HG03108 (cell line): ENCODE measurements around the gene ZNF610.
A peak's percentile ranks its signal among the peaks of the same experiment; 100 is the strongest.
"Not testable (repeated sequence)": the region's sequence is repeated elsewhere in the genome, so short reads cannot be mapped to it uniquely, and the experiment has no call there.

Experiments used
- ATAC-seq: cut with Tn5 transposase; IDR thresholded peaks from one replicate; pipeline ENCODE4 v1.9.1; 2021; ENCODE audit warnings: moderate library complexity; ENCODE audit not compliant: unreplicated experiment

The ZNF610 gene

DNA sequence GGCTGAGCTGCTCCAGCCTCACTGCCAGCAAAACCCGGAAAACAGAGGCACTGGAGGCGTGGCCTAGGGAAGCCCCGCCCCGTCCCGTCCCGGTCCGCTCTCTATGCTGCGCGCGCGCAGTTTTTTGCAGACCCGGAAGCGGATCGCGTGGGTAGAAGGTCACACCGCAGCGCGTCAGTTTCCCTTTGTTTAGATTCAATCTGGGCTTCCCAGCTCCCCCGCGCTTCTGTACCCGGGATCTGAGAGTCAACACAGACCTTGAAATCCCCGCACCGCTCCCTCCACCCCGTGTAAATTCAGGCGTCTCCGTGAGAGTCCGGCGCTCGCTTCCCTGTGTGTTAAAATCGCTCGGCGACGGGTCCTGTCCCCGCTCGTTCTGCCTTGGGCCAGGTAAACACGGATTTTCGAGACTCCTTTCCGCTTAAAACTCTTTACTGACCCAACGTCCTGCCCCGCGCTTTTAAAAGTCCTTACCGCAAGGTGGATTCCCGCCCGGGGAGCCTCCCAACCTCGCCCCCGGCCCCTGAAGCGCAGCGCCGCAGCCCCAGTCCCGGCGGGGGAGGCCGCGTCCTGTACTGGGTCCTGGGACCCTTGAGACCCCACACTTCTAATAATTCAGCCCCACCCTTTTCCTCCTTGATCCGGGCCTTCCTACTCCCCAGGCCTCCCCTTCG, at the start of gene ZNF610:
Gene ZNF610 (plus strand): TSS at position 127 of the 674 bp plus-strand sequence. CDS start 12,930 bp downstream, outside the sequence.
- peak; percentile 85 for ATAC-seq

DNA sequence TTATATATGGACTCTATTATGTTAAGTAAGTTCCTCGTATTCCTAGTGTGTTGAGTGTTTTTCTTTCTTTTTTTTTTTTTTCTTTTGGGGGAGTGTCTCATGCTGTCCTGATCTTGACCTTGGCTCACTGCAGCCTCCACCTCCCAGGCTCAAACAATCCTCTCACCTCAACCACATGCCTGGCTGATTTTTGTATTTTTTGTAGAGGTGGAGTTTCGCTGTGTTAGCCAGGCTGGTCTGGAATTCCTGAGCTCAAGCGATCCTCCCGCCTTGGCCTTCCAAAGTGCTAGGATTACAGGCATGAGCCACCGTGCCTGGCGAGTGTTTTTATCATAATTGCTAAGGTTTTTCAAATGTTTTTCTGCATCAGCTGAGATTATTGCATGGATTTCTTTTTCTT, 49.8 kb upstream of the ZNF610 start:
- ATAC-seq: no peak

DNA sequence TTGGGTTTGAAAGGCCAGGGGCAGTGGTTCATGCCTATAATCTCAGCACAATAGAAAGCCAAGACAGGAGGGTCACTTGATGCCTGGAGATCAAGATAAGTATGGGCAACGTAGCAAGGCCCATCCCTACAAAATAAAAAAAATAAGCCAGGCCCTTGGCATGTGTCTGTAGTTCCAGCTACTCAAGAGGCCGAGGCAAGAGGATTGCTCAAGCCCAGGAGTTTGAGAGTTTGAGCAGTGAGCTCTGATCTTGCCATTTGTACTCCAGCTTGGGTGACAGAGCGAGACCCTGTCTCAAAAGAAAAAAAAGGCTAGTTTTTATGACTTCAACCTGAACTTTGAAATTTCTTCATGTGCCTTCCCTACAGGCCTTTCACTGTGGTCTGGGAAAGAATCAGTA, 44.3 kb upstream of the ZNF610 start:
- no peak for ATAC-seq

DNA sequence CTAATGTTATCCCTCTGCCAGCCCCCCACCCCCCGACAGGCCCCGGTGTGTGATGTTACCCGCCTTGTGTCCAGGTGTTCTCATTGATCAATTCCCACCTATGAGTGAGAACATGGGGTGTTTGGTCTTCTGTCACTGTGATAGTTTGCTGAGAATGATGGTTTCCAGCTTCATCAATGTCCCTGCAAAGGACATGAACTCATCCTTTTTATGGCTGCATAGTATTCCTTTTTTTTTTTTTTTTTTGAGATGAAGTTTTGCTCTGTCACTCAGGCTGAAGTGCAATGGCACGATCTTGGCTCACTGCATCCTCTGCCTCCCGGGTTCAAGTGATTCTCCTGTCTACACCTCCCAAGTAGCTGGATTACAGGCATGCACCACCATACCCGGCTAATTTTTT, 43.1 kb upstream of the ZNF610 start:
- ATAC-seq: not testable (repeated sequence)

DNA sequence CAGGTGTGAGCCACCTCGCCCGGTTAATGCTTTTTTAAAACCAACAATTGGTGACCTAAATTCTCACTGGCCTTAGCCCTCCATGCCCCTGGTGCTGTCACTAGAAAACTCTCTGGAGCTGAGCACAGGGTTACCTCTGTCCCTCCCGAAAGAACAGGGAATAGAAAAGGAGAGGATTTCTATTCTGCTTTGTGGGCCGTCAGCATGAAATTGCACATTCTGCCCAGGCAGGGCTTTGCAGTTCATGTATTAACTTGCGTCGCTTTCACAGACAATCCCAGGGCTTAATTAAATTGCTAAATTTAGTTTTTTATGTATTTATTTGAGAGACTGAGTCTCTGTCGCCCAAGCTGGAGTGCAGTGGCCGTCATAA, 39.7 kb upstream of the ZNF610 start:
- no peak for ATAC-seq

DNA sequence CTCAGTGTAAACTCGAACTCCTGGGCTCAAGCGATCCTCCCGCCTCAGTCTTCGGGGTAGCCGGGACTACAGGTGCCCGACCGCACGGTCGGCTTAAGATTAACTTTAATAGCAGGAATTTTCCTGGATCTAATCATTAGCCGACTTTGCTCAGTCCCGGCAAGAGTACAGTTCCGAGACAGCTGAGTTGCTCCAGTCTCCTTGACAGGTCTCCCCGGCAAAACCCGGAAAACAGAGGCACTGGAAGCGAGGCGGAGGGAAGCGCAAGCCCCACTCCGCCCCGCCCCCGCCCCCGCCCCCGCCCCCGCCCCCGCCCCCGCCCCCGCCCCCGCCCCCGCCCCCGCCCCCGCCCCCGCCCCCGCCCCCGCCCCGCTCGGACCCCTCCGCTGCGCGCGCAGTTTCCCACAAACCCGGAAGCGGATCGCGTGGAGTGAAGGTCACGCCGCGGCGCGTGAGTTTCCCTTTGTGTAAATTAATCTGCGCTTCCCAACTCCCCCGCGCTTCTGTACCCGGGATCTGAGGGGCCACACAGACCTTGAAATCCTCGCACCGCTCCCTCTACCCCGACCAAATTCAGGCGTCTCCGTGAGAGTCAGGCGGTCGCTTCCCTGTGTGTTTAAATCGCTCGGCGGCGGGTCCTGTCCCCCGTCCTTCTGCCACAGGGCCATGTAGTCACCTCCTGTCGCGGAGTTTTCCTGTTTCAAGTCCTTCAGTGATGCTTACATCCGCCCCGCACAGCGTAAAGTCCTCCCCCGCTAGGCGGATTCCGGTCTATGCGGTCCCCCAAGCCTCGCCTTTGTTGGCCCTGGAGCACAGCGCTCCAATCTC, 39.1 kb upstream of the ZNF610 start, which contains the start of gene ZNF480:
Gene ZNF480 (plus strand): TSS at position 397 of the 828 bp plus-strand sequence. CDS start 3,244 bp downstream, outside the sequence.
- ATAC-seq: peak; percentile 68

DNA sequence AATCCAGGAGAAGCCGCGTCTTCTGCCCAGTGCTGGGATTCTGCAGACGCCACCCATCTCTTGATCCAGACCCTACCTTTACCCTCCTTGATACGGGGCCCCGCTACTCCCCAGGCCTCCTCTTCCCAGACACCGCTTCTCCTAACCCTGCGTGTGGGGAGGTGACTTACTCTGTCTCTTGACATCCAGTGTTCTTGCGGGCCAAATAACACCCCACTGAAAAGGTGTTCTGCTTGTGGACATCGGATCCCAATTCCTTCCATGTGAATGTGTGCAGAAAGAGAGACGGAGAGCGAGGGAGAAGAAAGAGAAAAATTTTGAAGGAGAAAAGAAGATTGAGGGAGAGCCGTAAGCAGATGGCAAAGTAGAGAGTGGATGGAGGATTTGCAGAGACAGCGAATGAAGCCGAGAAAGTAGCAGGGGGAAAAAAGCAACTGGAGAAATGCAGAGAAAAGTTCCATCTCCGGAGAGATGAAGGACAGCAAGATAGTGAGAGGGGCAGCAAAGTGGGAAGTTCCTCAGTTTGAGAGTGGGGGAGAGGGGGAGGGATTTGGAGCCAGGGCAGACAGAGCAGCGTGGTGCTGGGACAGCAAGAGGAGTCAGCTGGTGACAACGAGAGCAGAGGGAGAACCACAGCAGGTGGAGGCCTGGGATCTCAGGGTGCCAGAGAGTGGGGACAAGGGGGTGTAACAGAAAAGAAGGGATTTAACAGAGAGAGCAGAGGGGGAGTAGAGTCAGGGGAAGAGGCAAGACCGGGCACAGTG, 38.3 kb upstream of the ZNF610 start:
- ATAC-seq: no peak

DNA sequence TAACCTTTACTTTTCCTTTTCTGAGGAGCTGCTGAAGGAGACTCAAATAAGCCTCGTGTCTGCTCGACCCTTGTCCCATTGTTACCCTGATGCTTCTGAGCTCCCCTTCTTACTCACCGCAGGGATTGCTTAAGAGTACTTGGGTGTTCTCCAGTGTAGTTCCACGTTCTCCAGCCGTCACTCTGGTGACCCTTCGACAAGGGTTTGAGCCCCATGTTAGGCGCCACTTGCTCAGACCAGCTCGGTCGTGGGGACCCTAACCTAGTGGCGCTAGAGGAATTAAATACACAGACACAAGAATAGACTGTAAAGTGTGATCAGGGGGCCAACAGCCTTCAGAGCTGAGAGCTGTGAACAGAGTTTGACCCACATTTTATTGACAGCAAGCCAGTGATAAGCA, 28.8 kb upstream of the ZNF610 start:
- ATAC-seq: no peak

DNA sequence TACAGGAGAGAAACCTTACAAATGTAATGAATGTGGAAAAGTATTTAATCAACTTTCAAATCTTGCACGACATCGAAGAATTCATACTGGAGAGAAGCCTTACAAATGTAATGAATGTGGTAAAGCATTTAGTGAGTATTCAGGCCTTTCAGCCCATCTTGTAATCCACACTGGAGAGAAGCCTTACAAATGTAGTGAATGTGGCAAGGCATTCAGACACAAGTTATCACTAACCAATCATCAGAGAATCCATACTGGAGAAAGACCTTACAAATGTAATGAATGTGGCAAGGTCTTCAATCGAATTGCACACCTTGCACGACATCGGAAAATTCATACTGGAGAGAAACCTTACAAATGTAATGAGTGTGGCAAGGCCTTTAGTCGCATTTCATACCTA, 13.6 kb upstream of the ZNF610 start:
- ATAC-seq: no peak

DNA sequence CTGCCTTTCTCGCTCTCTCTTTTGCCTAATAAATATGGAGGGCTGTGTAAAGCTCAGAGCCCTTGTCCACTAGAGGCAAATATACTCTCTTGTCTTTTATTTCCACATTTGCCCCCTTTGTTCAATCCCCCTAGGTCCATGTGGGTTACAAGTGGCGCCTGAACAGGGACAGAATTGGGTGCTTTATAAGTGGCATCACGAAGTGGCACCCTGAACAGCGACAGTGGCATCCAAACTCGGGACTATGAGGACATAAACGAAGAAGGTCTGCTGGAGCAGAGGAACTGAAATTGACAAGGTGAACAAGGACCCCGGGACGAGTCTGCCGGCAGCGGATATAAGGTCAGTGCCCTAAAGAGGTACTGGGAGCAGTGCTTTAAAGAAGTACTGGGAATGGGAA, 4.3 kb upstream of the ZNF610 start:
- no peak for ATAC-seq

DNA sequence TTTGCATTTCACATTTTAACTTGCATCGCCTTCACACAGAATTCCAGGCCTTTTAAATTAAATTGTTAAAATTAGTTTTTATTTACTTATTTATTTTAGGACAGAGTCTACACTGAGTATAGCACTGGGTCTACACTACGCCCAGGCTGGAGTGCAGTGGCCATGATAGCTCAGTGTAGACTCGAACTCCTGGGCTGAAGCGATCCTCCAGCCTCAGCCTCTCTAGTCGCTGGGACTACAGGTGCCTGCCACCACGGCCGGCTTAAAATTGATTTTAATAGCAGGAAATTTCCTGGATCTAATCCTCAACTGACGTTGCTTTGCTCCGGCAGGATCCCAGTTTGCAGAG, 301 bp upstream of the ZNF610 start:
- peak; percentile 17 for ATAC-seq

DNA sequence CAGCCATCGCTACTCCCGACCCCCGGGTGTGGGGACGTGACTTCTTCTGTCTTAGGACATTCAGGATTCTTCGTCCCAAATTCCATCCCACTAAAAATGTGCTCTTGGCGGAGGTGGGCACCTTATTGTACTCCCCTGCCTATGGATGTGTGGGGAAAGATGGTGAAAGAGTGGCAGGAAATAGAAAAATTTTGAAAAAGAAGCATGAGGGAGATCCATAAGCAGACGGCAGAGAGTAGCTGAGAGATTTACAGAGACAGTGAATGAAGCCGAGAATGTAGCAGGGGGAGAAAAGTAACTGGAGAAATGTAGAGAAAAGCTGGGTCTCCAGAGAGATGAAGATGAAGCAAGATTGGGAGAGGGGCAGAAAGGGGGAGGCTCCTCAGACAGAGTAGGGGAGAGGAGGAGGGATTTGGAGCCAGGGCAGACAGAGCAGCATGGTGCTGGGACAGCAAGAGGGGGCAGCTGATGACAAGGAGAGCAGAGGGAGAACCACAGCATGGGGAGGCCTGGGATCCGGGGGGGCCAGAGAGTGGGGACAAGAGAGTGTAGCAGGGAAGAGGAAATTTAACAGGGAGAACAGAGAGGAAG, 843 bp downstream of the ZNF610 start:
- no peak for ATAC-seq

DNA sequence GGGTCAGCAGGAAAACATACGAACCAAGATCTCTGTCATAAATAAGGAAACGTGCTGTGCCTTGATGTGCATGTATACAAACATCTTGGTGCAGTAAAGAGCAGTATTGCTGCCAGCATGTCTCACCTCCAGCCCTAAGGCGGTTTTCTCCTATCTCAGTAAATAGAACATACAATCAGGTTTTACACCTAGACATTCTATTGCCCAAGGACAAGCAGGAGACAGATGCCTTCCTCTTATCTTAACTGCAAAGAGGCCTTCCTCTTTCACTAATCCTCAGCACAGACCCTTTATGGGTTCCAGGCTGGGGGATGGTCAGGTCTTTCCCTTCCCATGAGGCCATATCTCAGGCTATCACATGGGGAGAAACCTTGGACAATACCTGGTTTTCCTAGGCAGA, 3.0 kb downstream of the ZNF610 start:
- not testable (repeated sequence) for ATAC-seq

DNA sequence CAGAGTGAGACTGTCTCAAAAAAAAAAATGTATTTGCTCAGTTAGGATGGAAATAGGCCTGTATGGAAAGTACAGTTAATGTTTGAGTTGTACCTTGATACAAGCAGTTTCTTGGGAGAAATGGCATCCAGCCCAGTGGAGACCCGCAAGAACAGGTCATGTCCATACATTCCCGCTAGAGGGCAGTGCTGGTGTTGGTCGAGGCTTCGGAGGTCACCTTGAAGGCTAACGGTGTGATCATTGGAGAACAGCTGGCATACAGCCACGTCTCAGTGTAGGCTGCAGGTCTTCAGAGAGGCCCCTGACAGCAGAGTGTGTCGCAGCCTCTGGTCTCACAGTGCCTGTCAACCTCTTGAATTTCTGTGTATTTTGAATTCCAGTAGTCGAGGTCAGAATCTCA, 7.5 kb downstream of the ZNF610 start:
- no peak for ATAC-seq

DNA sequence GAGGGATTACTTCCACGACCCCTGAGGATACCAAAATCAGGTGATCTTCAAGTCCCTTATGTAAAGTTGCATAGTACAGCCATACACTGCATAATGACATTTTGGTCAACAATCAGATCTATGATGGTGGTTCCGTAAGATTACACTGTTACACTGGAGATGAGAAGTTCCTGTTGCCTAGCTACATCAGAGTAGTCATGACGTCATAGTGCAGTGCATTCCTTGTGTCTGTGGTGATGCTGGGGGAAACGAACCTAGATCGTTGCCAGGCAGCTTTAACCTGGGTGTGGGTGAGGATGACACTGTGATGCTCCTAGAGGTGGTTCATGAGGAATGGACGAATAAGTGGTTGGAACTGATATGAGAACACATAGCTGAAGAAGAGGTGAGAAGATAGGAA, 9.1 kb downstream of the ZNF610 start:
- ATAC-seq: no peak

DNA sequence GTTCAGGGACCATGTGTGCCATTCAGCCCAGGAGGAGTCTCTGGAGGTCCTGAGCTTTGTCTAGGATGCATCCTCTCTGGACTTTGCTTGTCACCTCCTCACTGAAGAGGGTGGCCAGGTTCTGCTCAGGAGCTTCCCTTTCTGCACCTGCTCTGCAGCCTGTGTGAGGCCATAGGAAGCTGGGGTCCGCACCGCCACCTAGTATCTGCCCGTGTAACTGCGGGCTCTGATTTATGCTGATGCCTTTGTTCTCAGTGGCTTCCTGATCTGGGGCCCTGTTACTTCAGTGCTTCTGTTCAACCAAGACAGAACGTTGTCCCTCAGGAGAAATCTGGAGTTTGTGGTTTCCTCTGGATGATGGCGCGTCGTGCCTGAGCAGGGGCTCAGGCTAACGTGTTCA, 15.5 kb downstream of the ZNF610 start:
- ATAC-seq: no peak

DNA sequence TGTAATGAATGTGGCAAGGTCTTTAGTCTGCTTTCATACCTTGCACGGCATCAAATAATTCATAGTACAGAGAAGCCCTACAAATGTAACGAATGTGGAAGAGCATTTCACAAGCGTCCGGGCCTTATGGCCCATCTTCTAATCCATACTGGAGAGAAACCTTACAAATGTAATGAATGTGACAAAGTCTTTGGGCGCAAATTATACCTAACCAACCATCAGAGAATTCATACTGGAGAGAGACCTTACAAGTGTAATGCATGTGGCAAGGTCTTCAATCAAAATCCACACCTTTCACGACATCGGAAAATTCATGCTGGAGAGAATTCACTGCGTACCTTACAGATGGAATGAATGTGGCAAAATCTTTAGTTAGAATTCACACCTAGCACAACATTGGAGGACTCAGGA, 30.4 kb downstream of the ZNF610 start:
- no peak for ATAC-seq

DNA sequence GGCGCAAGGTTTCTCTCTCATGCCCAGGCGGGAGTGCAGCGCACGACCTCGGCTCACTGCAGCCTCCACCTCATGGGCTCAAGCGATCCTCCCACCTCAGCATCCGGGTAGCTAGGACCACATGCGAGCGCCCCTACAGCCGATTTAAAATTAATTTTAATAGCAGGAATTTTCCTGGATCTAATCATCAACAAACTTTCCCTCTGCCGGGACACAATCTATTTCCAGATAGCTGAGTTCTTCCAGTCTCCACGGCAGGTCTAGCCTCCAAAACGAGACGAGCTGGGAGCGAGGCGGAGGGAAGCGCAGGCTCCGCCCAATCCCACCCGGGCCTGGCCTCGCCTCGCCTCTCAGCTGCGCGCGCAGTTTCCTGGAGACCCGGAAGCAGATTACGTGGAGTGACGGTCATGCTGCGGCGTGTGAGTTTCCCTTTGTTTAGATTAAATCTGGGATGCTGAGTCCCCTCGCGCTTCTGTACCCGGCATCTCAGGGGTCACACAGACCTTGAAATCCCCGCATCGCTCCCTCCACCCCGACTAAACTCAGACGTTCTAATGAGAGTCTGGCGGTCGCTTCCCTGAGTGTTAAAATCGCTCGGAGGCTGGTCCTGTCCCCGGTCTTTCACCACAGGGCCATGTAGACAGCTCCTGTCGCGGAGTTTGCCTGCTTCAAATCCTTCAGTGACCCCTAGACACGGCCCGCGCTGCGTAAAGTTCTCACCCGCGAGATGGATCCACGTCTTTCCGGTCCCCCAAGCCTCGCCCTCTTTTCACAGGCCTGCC, 33.7 kb downstream of the ZNF610 start, which contains the start of gene ZNF880:
Gene ZNF880 (plus strand): TSS at position 365 of the 782 bp plus-strand sequence. CDS start 43 bp downstream, at position 408.
- peak; percentile 72 for ATAC-seq

DNA sequence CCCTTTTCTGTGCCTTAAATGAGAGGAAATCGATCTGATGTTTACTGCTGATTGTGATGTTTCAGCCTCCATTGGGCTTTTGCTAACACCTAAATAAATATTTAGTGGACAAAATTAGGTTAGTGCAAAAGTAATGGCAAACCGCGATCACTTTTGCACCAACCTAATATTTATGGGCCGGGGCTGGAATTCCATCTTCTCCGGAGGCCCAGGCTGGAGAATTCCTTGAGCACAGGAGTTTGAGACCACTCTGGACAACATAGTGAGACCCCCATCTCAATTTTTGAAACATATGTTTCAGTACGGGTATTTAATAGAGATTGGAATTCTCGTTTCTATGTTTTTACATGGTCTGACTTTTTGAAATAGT, 34.3 kb downstream of the ZNF610 start:
- ATAC-seq: no peak

DNA sequence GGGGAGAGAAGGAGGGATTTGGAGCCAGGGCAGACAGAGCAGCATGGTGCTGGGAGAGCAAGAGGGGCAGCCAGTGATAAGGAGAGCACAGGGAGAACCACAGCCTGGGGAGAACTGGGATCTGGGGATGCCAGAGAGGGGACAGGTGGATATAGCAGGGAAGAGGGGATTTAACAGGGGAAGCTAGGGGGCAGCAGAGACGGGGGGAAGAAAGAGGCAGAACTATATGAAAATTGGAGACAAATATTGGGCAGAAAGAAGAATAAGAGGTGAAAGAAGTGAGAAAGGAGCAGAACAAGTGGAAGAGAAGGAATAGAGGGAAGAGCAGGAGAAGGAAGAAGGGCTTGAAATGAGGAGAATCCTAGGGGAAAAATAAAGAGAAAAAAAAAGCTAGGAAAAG, 55.1 kb downstream of the ZNF610 start:
- no peak for ATAC-seq
